Measurements from ENCODE around the gene OR52W1.

The OR52W1 gene, protein sequence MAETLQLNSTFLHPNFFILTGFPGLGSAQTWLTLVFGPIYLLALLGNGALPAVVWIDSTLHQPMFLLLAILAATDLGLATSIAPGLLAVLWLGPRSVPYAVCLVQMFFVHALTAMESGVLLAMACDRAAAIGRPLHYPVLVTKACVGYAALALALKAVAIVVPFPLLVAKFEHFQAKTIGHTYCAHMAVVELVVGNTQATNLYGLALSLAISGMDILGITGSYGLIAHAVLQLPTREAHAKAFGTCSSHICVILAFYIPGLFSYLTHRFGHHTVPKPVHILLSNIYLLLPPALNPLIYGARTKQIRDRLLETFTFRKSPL

DNA sequence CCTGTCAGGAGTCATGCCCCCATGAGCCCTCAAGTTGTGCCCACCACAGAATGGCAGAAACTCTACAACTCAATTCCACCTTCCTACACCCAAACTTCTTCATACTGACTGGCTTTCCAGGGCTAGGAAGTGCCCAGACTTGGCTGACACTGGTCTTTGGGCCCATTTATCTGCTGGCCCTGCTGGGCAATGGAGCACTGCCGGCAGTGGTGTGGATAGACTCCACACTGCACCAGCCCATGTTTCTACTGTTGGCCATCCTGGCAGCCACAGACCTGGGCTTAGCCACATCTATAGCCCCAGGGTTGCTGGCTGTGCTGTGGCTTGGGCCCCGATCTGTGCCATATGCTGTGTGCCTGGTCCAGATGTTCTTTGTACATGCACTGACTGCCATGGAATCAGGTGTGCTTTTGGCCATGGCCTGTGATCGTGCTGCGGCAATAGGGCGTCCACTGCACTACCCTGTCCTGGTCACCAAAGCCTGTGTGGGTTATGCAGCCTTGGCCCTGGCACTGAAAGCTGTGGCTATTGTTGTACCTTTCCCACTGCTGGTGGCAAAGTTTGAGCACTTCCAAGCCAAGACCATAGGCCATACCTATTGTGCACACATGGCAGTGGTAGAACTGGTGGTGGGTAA, at the start of gene OR52W1:
OR52W1 (plus strand) TSS at position 51 of the 637 bp plus-strand sequence; CDS start at position 51, 0 bp downstream.
- no peaks in the 10 kb centered on the region for H3K9me3 Mint-ChIP-seq
- ATAC-seq (replicated peaks) (no peak), DNase-seq (no peak)
- no peak within 1 kb of the TSS for H3K4me3 Mint-ChIP-seq
- H3K4me1 Mint-ChIP-seq = peaks cover 8 to 13% of the 10 kb centered on the region in 2 donors
- no peak within 1 kb of the TSS for H3K27ac Mint-ChIP-seq
- H3K36me3 Mint-ChIP-seq = peaks cover 16% of the 10 kb centered on the region in 2 donors
- no peaks in the 10 kb centered on the region for H3K27me3 Mint-ChIP-seq

DNA sequence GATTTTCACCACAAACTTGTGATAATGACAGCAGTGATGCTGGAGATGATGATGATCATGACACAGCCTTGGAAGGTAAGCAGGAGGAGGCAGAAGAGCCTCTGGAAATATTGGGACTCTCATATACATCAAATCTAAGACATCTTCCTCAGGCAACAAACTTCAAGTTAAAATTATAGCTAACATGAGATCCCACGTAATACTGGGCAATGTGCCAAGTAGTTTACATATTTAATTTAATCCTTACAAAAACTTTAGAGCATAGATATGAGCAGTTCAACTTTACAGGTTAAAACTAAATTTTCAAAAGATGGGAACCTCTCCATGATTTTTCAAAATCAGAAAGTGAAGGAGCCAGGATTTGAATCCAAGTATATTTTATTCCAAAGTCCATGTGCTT, 47.9 kb upstream of the OR52W1 start:
- no peak overlapping the region for H3K4me3 Mint-ChIP-seq
- H3K9me3 Mint-ChIP-seq = peaks cover 0 to 3% of the 10 kb centered on the region in 2 donors
- DNase-seq (no peak), ATAC-seq (replicated peaks) (no peak)
- no peak overlapping the region for H3K27ac Mint-ChIP-seq
- H3K27me3 Mint-ChIP-seq = peaks cover 4% of the 10 kb centered on the region in 2 donors
- no peaks in the 10 kb centered on the region for H3K4me1 Mint-ChIP-seq
- H3K36me3 Mint-ChIP-seq = no peaks in the 10 kb centered on the region

DNA sequence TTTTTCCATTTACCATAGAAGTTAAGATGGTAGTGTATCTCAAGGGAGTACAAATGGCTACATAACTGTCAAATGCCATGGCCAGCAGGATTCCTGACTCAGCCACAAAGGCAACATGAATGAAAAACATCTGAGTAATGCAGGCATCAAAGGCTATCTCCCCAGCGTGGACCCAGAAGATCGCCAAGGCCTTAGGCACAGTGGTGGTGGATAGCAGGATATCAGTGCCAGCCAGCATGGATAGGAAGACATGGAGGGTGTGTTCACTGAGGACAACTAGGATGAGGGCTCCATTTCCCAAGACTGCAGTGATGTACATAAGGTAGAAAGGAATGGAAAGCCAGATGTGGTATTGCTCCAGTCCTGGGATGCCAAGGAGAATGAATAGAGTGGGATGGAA, 46.9 kb upstream of the OR52W1 start:
- ATAC-seq (replicated peaks) (no peak), DNase-seq (no peak)
- H3K4me1 Mint-ChIP-seq = no peaks in the 10 kb centered on the region
- no peak overlapping the region for H3K4me3 Mint-ChIP-seq
- no peaks in the 10 kb centered on the region for H3K36me3 Mint-ChIP-seq
- H3K27me3 Mint-ChIP-seq = peaks cover 6 to 7% of the 10 kb centered on the region in 2 donors
- no peak overlapping the region for H3K27ac Mint-ChIP-seq
- peaks cover 0 to 3% of the 10 kb centered on the region in 2 donors for H3K9me3 Mint-ChIP-seq

DNA sequence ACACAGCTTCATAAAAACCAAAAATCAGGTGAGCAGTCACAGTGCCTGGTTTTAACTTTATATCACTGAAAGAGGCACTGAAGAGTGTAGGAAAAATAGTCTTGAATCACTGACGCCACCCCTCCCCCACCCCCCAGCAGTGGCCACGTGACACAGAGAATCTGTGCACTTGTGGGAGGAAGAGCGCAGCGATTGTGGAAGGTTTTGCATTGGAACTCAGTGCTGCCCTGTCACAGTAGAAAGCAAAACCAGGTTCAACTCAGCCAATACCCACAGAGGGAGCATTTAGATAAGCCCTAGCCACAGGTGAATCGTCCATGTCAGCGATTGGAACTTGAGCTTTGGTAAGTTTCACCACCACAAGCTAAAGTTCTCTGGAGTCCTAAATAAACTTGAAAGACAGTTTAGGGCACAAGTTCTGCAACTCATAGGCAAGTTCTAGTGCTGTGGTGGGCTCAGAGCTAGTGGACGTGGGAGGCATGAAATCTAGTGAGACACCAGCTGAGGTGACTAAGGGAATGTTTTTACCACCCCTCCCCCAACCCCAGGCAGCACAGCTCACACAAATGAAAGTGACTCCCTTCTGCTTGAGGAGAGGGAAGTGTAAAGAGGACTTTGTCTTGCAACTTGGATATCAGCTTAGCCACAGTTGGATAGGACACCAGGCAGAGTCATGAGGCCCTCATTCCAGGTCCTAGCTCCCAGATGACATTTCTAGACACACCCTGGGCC, 42.2 kb upstream of the OR52W1 start:
- Mint-ChIP-seq H3K27ac (no peak overlapping the region), H3K4me3 (no peak overlapping the region), H3K27me3 (peaks cover 3 to 6% of the 10 kb centered on the region in 2 donors), H3K9me3 (no peaks in the 10 kb centered on the region), H3K4me1 (no peaks in the 10 kb centered on the region), H3K36me3 (no peaks in the 10 kb centered on the region)
- ATAC-seq (replicated peaks) (no peak), DNase-seq (no peak)

DNA sequence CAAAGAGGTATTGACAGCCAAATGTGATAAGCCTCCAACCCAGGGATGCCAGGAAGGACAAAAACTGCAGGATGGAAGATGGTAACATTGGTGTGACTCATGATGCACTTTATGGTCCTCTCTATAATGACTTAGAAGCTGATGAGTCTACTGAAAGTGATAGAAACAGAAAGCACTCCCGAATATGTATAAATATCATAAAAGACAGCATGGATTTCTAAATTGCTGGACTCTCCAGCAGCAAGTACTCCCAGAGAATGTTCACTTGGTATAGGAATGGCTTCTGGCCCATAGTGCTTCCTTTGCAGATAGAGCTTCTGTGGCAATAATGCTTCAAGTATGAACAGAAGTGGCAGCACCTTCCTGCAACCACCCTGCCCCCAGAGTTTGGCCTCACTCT, 28.8 kb upstream of the OR52W1 start, which contains the start of gene OR52B2:
OR52B2 (minus strand) TSS at position 101 of the 400 bp plus-strand sequence; CDS start at position 101, 0 bp downstream.
- H3K4me3 Mint-ChIP-seq = no peak within 1 kb of the TSS
- DNase-seq (no peak), ATAC-seq (replicated peaks) (no peak)
- peaks cover 20 to 24% of the 10 kb centered on the region in 2 donors for H3K27me3 Mint-ChIP-seq
- no peaks in the 10 kb centered on the region for H3K4me1 Mint-ChIP-seq
- H3K27ac Mint-ChIP-seq = no peak within 1 kb of the TSS
- no peaks in the 10 kb centered on the region for H3K36me3 Mint-ChIP-seq
- H3K9me3 Mint-ChIP-seq = peaks cover 0 to 2% of the 10 kb centered on the region in 2 donors

DNA sequence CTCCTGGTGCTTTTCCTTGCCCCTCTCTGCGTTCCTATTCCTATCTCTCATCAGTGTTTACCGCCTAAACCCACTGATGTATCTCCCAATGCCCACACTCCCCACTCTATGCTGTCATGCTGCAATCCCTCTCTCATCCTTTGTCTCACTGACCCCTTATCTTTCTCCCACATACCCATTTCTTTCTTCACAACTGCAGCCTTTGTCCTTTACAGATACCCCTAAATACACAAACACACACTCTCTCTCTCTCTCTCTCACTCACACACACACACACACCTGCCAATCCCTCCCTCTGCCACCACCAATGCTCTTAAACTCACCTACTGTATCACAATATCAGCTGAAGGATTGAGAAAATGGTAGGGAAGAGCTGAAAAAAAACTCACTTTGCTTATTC, 23.6 kb upstream of the OR52W1 start:
- Mint-ChIP-seq H3K36me3 (peaks cover 0 to 7% of the 10 kb centered on the region in 2 donors), H3K27me3 (peaks cover 22% of the 10 kb centered on the region in 2 donors), H3K4me1 (no peaks in the 10 kb centered on the region), H3K27ac (no peak overlapping the region), H3K4me3 (no peak overlapping the region), H3K9me3 (peaks cover 0 to 5% of the 10 kb centered on the region in 2 donors)
- DNase-seq = no peak
- ATAC-seq (replicated peaks) = no peak

DNA sequence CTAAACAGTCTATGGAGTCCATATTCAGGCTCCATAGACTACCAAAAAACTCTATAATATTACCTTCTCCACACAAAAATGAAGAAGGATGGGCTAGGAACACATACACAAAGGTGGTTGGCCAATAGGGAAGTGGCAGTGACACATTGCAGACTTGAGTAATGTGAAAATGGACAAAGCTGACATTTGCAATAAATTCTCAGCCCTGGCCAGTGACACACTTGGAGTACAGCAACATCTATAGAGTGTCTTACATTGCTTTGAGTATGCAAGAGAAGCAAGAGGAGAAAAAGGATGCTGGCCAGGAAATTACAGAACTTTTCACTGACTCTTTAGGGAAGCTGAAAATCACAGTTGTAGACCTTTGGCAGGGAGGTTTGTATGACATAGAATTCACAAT, 7.3 kb upstream of the OR52W1 start:
- peaks cover 0 to 6% of the 10 kb centered on the region in 2 donors for H3K27me3 Mint-ChIP-seq
- H3K9me3 Mint-ChIP-seq = no peaks in the 10 kb centered on the region
- no peaks in the 10 kb centered on the region for H3K4me1 Mint-ChIP-seq
- H3K27ac Mint-ChIP-seq = no peak overlapping the region
- ATAC-seq (replicated peaks) = no peak
- H3K4me3 Mint-ChIP-seq = no peak overlapping the region
- no peak for DNase-seq
- H3K36me3 Mint-ChIP-seq = no peaks in the 10 kb centered on the region

DNA sequence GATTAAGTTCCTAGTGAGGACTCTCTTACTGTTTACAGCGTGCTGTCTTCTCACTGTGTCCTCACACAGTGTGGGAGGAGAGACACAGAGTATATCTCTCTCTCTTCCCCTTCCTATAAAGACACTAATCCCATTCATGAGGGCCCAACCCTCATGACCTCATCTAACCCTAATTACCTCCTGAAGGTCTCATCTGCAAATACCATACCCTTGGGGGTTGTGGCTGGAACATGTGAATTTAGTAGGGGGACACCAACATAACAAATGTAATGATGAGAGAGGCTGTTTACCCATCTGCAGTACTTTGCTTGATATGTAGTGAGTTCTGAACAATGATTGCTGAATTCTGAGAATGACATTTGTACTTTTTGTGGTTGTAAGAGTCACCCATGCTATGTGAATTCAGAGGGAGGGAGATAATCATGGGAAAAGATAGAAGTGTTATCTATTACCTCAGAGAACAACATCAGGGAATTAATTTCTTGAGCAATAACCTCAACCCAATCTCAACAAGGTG, 4.9 kb upstream of the OR52W1 start:
- H3K27ac Mint-ChIP-seq = no peak overlapping the region
- H3K9me3 Mint-ChIP-seq = no peaks in the 10 kb centered on the region
- H3K4me1 Mint-ChIP-seq = no peaks in the 10 kb centered on the region
- H3K36me3 Mint-ChIP-seq = no peaks in the 10 kb centered on the region
- no peak overlapping the region for H3K4me3 Mint-ChIP-seq
- DNase-seq (no peak), ATAC-seq (replicated peaks) (peak in 1 of 2 donors; percentile 42)
- H3K27me3 Mint-ChIP-seq = peaks cover 0 to 6% of the 10 kb centered on the region in 2 donors

DNA sequence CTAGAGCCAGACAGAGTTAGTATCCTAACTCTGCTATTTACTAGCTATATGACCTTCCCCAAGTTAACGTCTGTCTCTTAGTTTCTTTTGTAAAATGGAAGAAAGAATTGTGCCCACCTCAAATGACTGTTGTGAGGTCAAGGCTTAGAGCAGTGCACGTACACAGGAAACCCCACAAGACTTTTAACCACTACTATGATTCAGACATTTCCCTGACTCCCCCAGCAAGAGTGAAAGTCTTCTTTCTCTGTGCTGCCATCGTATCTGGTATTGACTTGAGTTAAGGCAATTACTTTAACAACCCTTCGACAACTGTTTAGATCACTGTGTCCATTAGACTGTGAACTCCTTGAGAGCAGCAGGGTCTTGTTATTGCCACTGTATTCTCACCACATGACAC, 2.6 kb upstream of the OR52W1 start:
- H3K27ac Mint-ChIP-seq = no peak overlapping the region
- H3K4me1 Mint-ChIP-seq = no peaks in the 10 kb centered on the region
- ATAC-seq (replicated peaks) = no peak

DNA sequence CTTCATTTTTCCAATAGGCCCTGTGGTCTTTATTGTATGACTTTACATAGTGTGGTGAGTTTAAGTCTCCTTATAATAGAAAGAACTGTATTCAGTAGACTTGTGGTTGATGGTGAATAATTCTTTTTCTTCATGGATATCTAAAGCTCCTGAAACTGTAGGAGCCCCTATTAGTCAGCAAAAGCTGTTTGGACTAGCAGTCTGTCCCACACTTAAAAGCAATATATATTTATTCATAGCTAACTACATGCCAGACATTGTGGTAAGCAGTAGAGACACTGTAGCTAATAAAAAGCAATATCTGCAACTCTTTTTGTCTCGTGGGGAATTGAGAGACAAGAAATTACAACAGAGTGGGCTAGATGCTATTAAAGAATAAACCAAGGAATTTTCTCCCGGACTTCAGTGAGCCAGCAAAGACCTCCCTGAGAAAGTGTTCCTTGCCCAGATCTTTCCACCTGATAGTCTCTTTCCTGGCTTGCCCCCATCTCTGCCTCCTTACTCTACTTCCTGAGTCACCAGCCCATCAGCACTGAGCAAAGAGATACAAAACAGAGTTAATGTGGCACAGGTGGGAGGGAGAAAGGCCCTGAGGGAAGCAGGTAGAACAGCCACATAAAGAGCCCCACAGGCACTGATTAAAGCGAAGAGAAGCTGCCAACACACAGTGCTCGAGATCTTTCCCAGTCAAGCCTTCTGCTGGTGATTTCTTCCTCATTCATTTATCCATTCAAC, 1.4 kb upstream of the OR52W1 start:
- Mint-ChIP-seq H3K27ac (no peak overlapping the region), H3K4me3 (no peak overlapping the region), H3K36me3 (peaks cover 10 to 12% of the 10 kb centered on the region in 2 donors), H3K4me1 (no peaks in the 10 kb centered on the region), H3K9me3 (no peaks in the 10 kb centered on the region), H3K27me3 (no peaks in the 10 kb centered on the region)
- no peak for ATAC-seq (replicated peaks)
- no peak for DNase-seq

More for the DNA sequence above, 2.6 kb upstream of the OR52W1 start:
- Mint-ChIP-seq H3K27me3 (peaks cover 0 to 6% of the 10 kb centered on the region in 2 donors), H3K4me3 (no peak overlapping the region), H3K36me3 (peaks cover 9 to 12% of the 10 kb centered on the region in 2 donors), H3K9me3 (no peaks in the 10 kb centered on the region)
- no peak for DNase-seq

DNA sequence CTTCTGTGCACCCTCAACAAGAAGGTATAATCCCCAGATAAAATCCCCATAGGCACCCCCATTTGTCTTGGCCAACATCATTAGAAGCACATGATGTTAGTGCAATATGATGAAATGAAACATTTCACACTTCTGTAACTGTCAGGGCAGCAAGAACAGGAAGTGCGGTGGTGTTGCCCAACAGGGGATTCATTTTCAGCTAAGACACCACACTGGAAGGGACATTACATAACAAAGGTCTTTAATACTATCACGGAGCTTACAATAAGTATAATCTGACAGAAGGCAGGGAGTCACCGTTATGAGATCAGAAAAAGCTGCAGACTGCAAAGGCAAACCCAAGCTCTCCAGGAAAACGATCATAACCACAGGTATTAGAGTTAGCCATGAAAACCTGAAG, 2.0 kb downstream of the OR52W1 start:
- no peak for DNase-seq
- no peak for ATAC-seq (replicated peaks)
- H3K9me3 Mint-ChIP-seq = no peaks in the 10 kb centered on the region
- H3K4me3 Mint-ChIP-seq = no peak overlapping the region
- peaks cover 8 to 13% of the 10 kb centered on the region in 2 donors for H3K4me1 Mint-ChIP-seq
- no peak overlapping the region for H3K27ac Mint-ChIP-seq
- H3K36me3 Mint-ChIP-seq = peaks cover 18 to 26% of the 10 kb centered on the region in 2 donors
- H3K27me3 Mint-ChIP-seq = no peaks in the 10 kb centered on the region

DNA sequence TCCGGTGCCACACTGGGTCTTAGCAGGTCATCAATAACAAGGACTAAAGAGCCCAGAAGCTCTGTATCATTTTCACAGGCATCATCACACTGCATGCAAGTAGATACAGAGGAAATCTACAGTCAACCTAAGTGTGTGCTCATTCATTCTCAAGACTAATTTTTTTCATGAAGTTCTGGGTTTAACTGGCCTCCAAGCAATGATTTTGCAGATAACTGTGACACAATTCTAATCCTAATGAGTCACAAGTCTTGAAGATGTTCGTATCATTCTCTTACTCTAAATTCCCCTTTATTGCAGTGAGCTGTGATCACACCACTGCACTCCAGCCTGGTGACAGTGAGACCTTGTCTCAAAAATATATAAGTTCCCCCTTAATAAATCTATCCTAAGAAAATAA, 2.5 kb downstream of the OR52W1 start:
- Mint-ChIP-seq H3K36me3 (peaks cover 18 to 27% of the 10 kb centered on the region in 2 donors), H3K9me3 (no peaks in the 10 kb centered on the region), H3K4me1 (peaks cover 8 to 13% of the 10 kb centered on the region in 2 donors), H3K27ac (no peak overlapping the region), H3K27me3 (no peaks in the 10 kb centered on the region), H3K4me3 (no peak overlapping the region)
- no peak for DNase-seq
- ATAC-seq (replicated peaks) = no peak

DNA sequence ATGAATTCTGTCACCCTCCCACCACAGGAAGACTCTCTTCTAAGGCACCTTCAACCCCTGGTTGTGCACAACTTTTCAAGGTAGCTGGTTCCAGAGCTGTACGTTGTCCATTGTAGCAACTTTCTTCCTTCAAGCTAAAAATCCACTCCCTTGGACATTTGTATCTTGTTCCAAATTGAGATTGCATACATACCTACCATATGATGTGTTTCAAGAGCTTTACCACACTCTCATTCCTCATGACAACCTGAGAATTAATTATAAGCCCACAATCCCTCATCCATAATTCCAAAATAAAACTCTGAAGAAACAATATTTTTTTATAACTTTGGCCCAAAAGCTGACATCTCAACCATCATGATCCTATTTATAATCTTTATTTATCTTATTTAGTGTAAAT, 3.0 kb downstream of the OR52W1 start:
- Mint-ChIP-seq H3K36me3 (peaks cover 18 to 27% of the 10 kb centered on the region in 2 donors), H3K27ac (no peak overlapping the region), H3K27me3 (no peaks in the 10 kb centered on the region), H3K4me3 (no peak overlapping the region), H3K9me3 (no peaks in the 10 kb centered on the region), H3K4me1 (peaks cover 8 to 13% of the 10 kb centered on the region in 2 donors)
- no peak for ATAC-seq (replicated peaks)
- DNase-seq = no peak

DNA sequence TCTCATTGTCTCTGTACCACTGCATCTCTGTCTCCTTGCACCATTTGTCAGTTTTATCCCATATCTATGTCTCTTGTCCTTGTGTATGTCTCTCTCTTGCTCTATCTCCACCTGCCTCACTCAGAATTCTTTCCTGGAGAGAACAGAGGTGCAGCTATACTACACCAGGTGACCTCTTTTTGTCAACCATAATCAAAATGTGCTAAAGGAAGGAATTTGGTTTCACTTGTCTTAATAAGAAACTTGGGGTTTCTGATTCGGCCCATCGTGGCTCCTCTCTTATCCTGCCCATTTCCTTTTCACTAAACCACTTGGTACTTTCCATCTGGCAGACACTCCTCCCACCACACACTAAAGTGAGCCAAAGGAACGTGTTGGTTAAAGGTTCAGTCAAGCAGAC, 4.3 kb downstream of the OR52W1 start:
- Mint-ChIP-seq H3K27ac (no peak overlapping the region), H3K36me3 (peaks cover 18 to 27% of the 10 kb centered on the region in 2 donors), H3K4me3 (no peak overlapping the region), H3K4me1 (peaks cover 8 to 13% of the 10 kb centered on the region in 2 donors), H3K27me3 (no peaks in the 10 kb centered on the region), H3K9me3 (no peaks in the 10 kb centered on the region)
- peak; percentile 56 to 62 for ATAC-seq (replicated peaks)
- DNase-seq = no peak
